Keratinocyte (primary cell): Measurements from ENCODE around the gene ACAA1. TPM values are rescaled to one million over a fixed set of nuclear protein-coding genes. Genes with fewer than 3 reads are reported as not detected.

Source experiments
- DNase-seq: peaks from one replicate; pipeline ENCODE4 v3.0.0-alpha.2; 2011; ENCODE audit warnings: low read depth, missing footprints, low spot score
- FAIRE-seq: peaks from 2 replicates; lab custom pipeline; 2011; peaks lifted over from hg19 to GRCh38; lab: Jason Lieb, UNC
- H2AFZ ChIP-seq: 2 replicates; pipeline ENCODE4 v1.6.0; 2012; ENCODE audit warnings: low read length, control low read depth, inconsistent platforms; ENCODE audit not compliant: control insufficient read depth
- H3K27ac ChIP-seq: 2 replicates; pipeline ENCODE4 v1.5.1; 2011; ENCODE audit warnings: low read length; ENCODE audit not compliant: control insufficient read depth, insufficient read depth
- H3K27me3 ChIP-seq: 3 replicates; pipeline ENCODE4 v1.6.0; 2011; ENCODE audit warnings: low read length; ENCODE audit not compliant: control insufficient read depth, insufficient read depth; ENCODE audit errors: extremely low read depth
- H3K36me3 ChIP-seq, 2 experiments: 2 replicates in 1 of 2; 3 replicates in 1 of 2; pipeline ENCODE4 v1.5.1; 2011; ENCODE audit warnings: low read length in 2 of 2, mild to moderate bottlenecking in 1 of 2; ENCODE audit not compliant: control insufficient read depth in 2 of 2, insufficient read depth in 2 of 2; ENCODE audit errors: extremely low read depth in 1 of 2
- H3K4me1 ChIP-seq: 3 replicates; pipeline ENCODE4 v1.5.1; 2011; ENCODE audit warnings: low read length; ENCODE audit not compliant: control insufficient read depth, insufficient read depth; ENCODE audit errors: extremely low read depth
- H3K4me2 ChIP-seq: 3 replicates; pipeline ENCODE4 v1.6.0; 2011; ENCODE audit warnings: low read depth, low read length; ENCODE audit not compliant: control insufficient read depth, insufficient read depth; ENCODE audit errors: extremely low read depth
- H3K4me3 ChIP-seq, 3 experiments: fragments of 200-600 bp in 1 of 3; sonication (generic) in 1 of 3; 2 replicates in 2 of 3; 3 replicates in 1 of 3; pipeline ENCODE4 v1.5.1; 2011 to 2016; ENCODE audit warnings: low read length in 3 of 3, mild to moderate bottlenecking in 3 of 3, control low read depth in 2 of 3, inconsistent platforms in 1 of 3, low read depth in 1 of 3, mixed read lengths in 1 of 3, mixed run types in 1 of 3, moderate library complexity in 1 of 3; ENCODE audit not compliant: control insufficient read depth in 2 of 3, insufficient read depth in 2 of 3; ENCODE audit errors: extremely low read depth in 1 of 3
- H3K79me2 ChIP-seq: 2 replicates; pipeline ENCODE4 v1.6.0; 2012; ENCODE audit warnings: low read length; ENCODE audit not compliant: control insufficient read depth, insufficient read depth
- H3K9ac ChIP-seq: 3 replicates; pipeline ENCODE4 v1.6.0; 2011; ENCODE audit warnings: low read length; ENCODE audit not compliant: control insufficient read depth, insufficient read depth; ENCODE audit errors: extremely low read depth
- H3K9me1 ChIP-seq: 3 replicates; pipeline ENCODE4 v1.6.0; 2011; ENCODE audit warnings: low read length; ENCODE audit not compliant: control insufficient read depth, insufficient read depth; ENCODE audit errors: extremely low read depth
- H3K9me3 ChIP-seq: 2 replicates; pipeline ENCODE4 v1.5.1; 2012; ENCODE audit warnings: low read depth, low read length; ENCODE audit not compliant: control insufficient read depth
- H4K20me1 ChIP-seq: 3 replicates; pipeline ENCODE4 v1.6.0; 2011; ENCODE audit warnings: low read length; ENCODE audit not compliant: control insufficient read depth, insufficient read depth; ENCODE audit errors: extremely low read depth
- CTCF ChIP-seq, 3 experiments: IDR thresholded peaks in 1 of 3; conservative IDR thresholded peaks in 1 of 3; optimal IDR thresholded peaks in 1 of 3; 2 replicates in 2 of 3; 3 replicates in 1 of 3; pipeline versions ENCODE3 to v1.5.1; 2011; ENCODE audit warnings: low read length in 3 of 3, mild to moderate bottlenecking in 3 of 3, moderate library complexity in 2 of 3, control low read depth in 1 of 3, inconsistent platforms in 1 of 3; ENCODE audit not compliant: insufficient read depth in 2 of 3; ENCODE audit errors: extremely low read depth in 1 of 3
- EZH2 ChIP-seq: IDR thresholded peaks from one replicate; pipeline ENCODE4 v1.6.1; 2012; ENCODE audit warnings: inconsistent platforms, mild to moderate bottlenecking, low read length, moderate library complexity
- dilution Hi-C: fragments of 300-500 bp; cut with MboI; formaldehyde crosslinking; loops from one replicate; pipeline ENCODE4 v1.7.0; 2020; ENCODE audit warnings: low sequenced_read_pairs; ENCODE audit not compliant: extremely low pct_ligation_motif_present
- polyA plus RNA-seq, 5 experiments: library from polyadenylated mRNA; depleted of rRNA in 3 of 5; stranded (reverse) in 3 of 5; stranded (forward) in 1 of 5; unstranded in 1 of 5; fragments of >200 nt; gene quantifications; 1 replicate in 1 of 5; 2 replicates in 3 of 5; 3 replicates in 1 of 5; pipeline versions ENCODE4 v1.2.1 to v1.2.3, GENCODE V29; 2011 to 2012; ENCODE audit warnings: missing spikeins in 2 of 5, low read depth in 1 of 5, low replicate concordance in 1 of 5

The ACAA1 gene
- polyA plus RNA-seq, 1 donor (not counting 4 experiments of a cell fraction or from before 2014, with no cell fraction given): 85.3 TPM

DNA sequence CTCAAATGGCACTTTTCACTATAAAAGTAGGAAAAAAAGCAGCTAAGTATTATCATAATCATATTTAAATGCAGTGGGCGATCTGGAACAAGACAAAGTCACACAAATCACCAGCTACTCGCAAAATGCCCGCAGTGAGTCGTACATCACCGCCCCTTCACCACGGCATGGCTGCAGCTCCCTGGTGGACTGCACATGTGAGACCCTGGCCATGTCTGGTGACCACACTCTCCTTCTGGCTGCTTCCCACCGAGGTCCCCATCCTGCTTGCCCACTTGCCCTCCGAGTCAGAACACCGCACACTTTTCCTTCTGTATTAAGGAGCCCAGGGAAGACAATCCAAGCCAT, 38.6 kb downstream of the ACAA1 start:
- no peak overlapping the region for H3K27ac ChIP-seq
- no peak overlapping the region for H3K9ac ChIP-seq
- H3K4me3 ChIP-seq: no peak overlapping the region
- H3K9me3 ChIP-seq: no peaks in the 10 kb centered on the region
- H3K9me1 ChIP-seq: peaks cover 2% of the 10 kb centered on the region
- no peak for FAIRE-seq
- DNase-seq: no peak
- dilution Hi-C loops: no loop called here
- TF ChIP-seq EZH2: no peak
- no peak for TF ChIP-seq CTCF (optimal IDR thresholded peaks at IDR 0.05 in 1 of 3, IDR thresholded peaks at IDR 0.05 in 1 of 3, conservative IDR thresholded peaks at IDR 0.05 in 1 of 3; ENCODE audit: extremely low read depth in 1 of 3, insufficient read depth in 2 of 3, low read length in 3 of 3)
- peaks cover 3% of the 10 kb centered on the region for H4K20me1 ChIP-seq
- H3K27me3 ChIP-seq: peaks cover 17% of the 10 kb centered on the region
- no peaks in the 10 kb centered on the region for H3K36me3 ChIP-seq
- H2AFZ ChIP-seq: no peak overlapping the region
- no peaks in the 10 kb centered on the region for H3K79me2 ChIP-seq
- no peak overlapping the region for H3K4me2 ChIP-seq
- H3K4me1 ChIP-seq: peaks cover 11% of the 10 kb centered on the region

DNA sequence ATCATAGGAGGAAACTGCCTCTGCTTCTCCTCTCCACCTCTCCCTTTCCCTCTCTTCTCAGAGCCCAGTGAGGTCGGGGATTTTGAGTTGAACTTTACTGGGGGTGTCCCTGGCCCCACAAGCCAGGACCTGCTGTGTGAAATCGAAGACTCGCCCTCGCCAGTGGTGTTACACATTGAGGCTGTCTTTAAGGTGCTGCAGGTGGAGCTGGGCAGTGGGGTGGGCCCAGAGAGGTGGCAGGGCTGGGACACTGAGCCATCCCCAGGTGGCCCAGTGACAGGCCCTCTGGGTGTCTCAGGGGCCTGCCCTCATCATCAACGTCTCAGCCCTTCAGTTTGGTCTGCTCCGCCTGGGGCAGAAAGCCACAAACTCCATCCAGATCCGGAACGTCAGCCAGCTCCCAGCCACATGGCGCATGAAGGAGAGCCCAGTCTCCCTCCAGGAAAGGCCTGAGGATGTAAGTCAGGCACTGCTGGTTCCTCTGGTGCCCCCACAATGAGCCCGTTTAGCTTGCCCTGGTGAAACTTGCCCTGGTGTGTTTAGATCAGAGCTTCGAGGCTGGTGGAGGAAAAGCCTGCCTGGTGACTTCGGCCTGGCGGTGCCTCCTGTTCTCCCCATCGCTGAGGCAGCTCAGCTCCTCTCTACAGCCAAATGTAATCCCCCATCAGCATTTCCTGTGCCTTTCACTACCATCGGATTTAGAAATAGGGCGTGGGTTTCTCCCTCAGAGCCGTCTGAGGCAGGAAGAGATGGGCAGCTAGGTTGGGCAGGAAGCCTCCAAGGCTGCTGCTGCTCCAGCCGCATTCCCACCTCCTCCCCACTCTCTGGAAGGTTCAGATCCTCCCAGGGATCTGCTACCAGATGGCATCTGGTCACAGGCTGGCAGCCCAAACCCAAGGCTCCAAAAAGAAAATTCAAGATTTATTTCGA, 39.2 kb downstream of the ACAA1 start:
- peaks cover 2% of the 10 kb centered on the region for H3K9me1 ChIP-seq
- H3K4me1 ChIP-seq: peaks cover 8% of the 10 kb centered on the region
- no peaks in the 10 kb centered on the region for H3K9me3 ChIP-seq
- H2AFZ ChIP-seq: no peak overlapping the region
- no peak overlapping the region for H3K9ac ChIP-seq
- H3K4me3 ChIP-seq: no peak overlapping the region
- no peaks in the 10 kb centered on the region for H3K36me3 ChIP-seq
- DNase-seq (no peak), FAIRE-seq (no peak)
- H3K27ac ChIP-seq: no peak overlapping the region
- peaks cover 23% of the 10 kb centered on the region for H3K27me3 ChIP-seq
- TF ChIP-seq EZH2: no peak
- TF ChIP-seq CTCF (optimal IDR thresholded peaks at IDR 0.05 in 1 of 3, IDR thresholded peaks at IDR 0.05 in 1 of 3, conservative IDR thresholded peaks at IDR 0.05 in 1 of 3; ENCODE audit: extremely low read depth in 1 of 3, insufficient read depth in 2 of 3, low read length in 3 of 3): no peak
- H4K20me1 ChIP-seq: peaks cover 3% of the 10 kb centered on the region
- dilution Hi-C loops: no loop called here
- H3K4me2 ChIP-seq: no peak overlapping the region
- no peaks in the 10 kb centered on the region for H3K79me2 ChIP-seq
